ENCODE results near the gene TEK. TPM values are rescaled to one million over a fixed set of nuclear protein-coding genes. Genes with fewer than 3 reads are reported as not detected.

The TEK gene
- total RNA-seq, 1 donor from 2014 or later, result 0.89 TPM

- Mint-ChIP-seq H3K4me3 (no peak overlapping the region), H3K27ac (ENCODE audit: unreplicated experiment) (no peak overlapping the region), H3K4me1 (no peaks in the 10 kb centered on the region), H3K9me3 (no peaks in the 10 kb centered on the region), H3K27me3 (ENCODE audit: low read depth) (no peaks in the 10 kb centered on the region), H3K36me3 (ENCODE audit: low read depth) (no peaks in the 10 kb centered on the region)
- no peak for TF ChIP-seq CTCF (conservative IDR thresholded peaks at IDR 0.05)
- no peak for DNase-seq (ENCODE audit: low read depth, low spot score)
Measured at GRCh38 chr9:27202056-27202455, 93.0 kb downstream of the TEK start.

- no peak for DNase-seq (ENCODE audit: low read depth, low spot score)
- no peaks in the 10 kb centered on the region for H3K27me3 Mint-ChIP-seq (ENCODE audit: low read depth)
- H3K27ac Mint-ChIP-seq (ENCODE audit: unreplicated experiment), result no peak overlapping the region
- TF ChIP-seq CTCF (conservative IDR thresholded peaks at IDR 0.05), result no peak
- no peak overlapping the region for H3K4me3 Mint-ChIP-seq
- no peaks in the 10 kb centered on the region for H3K9me3 Mint-ChIP-seq
- H3K4me1 Mint-ChIP-seq, result no peaks in the 10 kb centered on the region
- no peaks in the 10 kb centered on the region for H3K36me3 Mint-ChIP-seq (ENCODE audit: low read depth)
Measured at GRCh38 chr9:27203783-27204182, 94.8 kb downstream of the TEK start.

GRCh38 chr9:27204578-27204977, 95.6 kb downstream of the TEK start:
- no peak for DNase-seq (ENCODE audit: low read depth, low spot score)
- no peak overlapping the region for H3K27ac Mint-ChIP-seq (ENCODE audit: unreplicated experiment)
- H3K36me3 Mint-ChIP-seq (ENCODE audit: low read depth), result no peaks in the 10 kb centered on the region
- TF ChIP-seq CTCF (conservative IDR thresholded peaks at IDR 0.05), result no peak
- H3K4me3 Mint-ChIP-seq, result no peak overlapping the region
- H3K9me3 Mint-ChIP-seq, result no peaks in the 10 kb centered on the region
- H3K27me3 Mint-ChIP-seq (ENCODE audit: low read depth), result no peaks in the 10 kb centered on the region
- H3K4me1 Mint-ChIP-seq, result no peaks in the 10 kb centered on the region

GRCh38 chr9:27205198-27205597, 96.2 kb downstream of the TEK start:
- no peaks in the 10 kb centered on the region for H3K9me3 Mint-ChIP-seq
- H3K27me3 Mint-ChIP-seq (ENCODE audit: low read depth), result no peaks in the 10 kb centered on the region
- no peak overlapping the region for H3K4me3 Mint-ChIP-seq
- no peaks in the 10 kb centered on the region for H3K4me1 Mint-ChIP-seq
- DNase-seq (ENCODE audit: low read depth, low spot score), result no peak
- no peak for TF ChIP-seq CTCF (conservative IDR thresholded peaks at IDR 0.05)
- H3K36me3 Mint-ChIP-seq (ENCODE audit: low read depth), result no peaks in the 10 kb centered on the region
- H3K27ac Mint-ChIP-seq (ENCODE audit: unreplicated experiment), result no peak overlapping the region

- no peak for DNase-seq (ENCODE audit: low read depth, low spot score)
- no peaks in the 10 kb centered on the region for H3K27me3 Mint-ChIP-seq (ENCODE audit: low read depth)
- no peak overlapping the region for H3K27ac Mint-ChIP-seq (ENCODE audit: unreplicated experiment)
- no peak for TF ChIP-seq CTCF (conservative IDR thresholded peaks at IDR 0.05)
- H3K4me1 Mint-ChIP-seq, result no peaks in the 10 kb centered on the region
- H3K36me3 Mint-ChIP-seq (ENCODE audit: low read depth), result no peaks in the 10 kb centered on the region
- no peak overlapping the region for H3K4me3 Mint-ChIP-seq
- no peaks in the 10 kb centered on the region for H3K9me3 Mint-ChIP-seq
Measured at GRCh38 chr9:27206041-27206440, 97.0 kb downstream of the TEK start.

GRCh38 chr9:27209034-27209433, 100.0 kb downstream of the TEK start:
- no peak overlapping the region for H3K27ac Mint-ChIP-seq (ENCODE audit: unreplicated experiment)
- no peak overlapping the region for H3K4me3 Mint-ChIP-seq
- H3K27me3 Mint-ChIP-seq (ENCODE audit: low read depth), result no peaks in the 10 kb centered on the region
- DNase-seq (ENCODE audit: low read depth, low spot score), result no peak
- no peaks in the 10 kb centered on the region for H3K4me1 Mint-ChIP-seq
- TF ChIP-seq CTCF (conservative IDR thresholded peaks at IDR 0.05), result no peak
- H3K9me3 Mint-ChIP-seq, result no peaks in the 10 kb centered on the region
- no peaks in the 10 kb centered on the region for H3K36me3 Mint-ChIP-seq (ENCODE audit: low read depth)
